Measurements from ENCODE around the gene ANKUB1. TPM values are rescaled to one million over a fixed set of nuclear protein-coding genes. Genes with fewer than 3 reads are reported as not detected.
"Not testable (repeated sequence)": the region's sequence is repeated elsewhere in the genome, so short reads cannot be mapped to it uniquely, and the experiment has no call there.

ANKUB1 gene
- total RNA-seq, 1 experiment from 2014 or later: not detected

GRCh38 chr3:149838491-149838890, 46.1 kb upstream of the ANKUB1 start:
- H3K27ac ChIP-seq (ENCODE audit: low read depth, low read length); RAD21 ChIA-PET (ENCODE audit: low non-redundant PET in 1 of 2, low total read pairs in 2 of 2, uncharacterized antibody in 2 of 2, unreplicated experiment in 2 of 2); H3K4me3 ChIP-seq (replicated peaks in 1 of 2; ENCODE audit: low read depth in 1 of 2, low read length in 2 of 2); H3K4me1 ChIP-seq (ENCODE audit: control insufficient read depth in 1 of 2, insufficient read depth in 2 of 2, low read length in 2 of 2); H3K9me2 ChIP-seq (ENCODE audit: insufficient read depth); ATAC-seq; H2AFZ ChIP-seq (ENCODE audit: low read depth, low read length, poor library complexity, severe bottlenecking); H4K20me1 ChIP-seq (ENCODE audit: insufficient read depth); H3K4me2 ChIP-seq (ENCODE audit: low read length); BruUV-seq (replicated peaks); H3K36me3 ChIP-seq (ENCODE audit: control insufficient read depth in 1 of 2, insufficient read depth in 2 of 2, low read length in 2 of 2); H3K27me3 ChIP-seq (ENCODE audit: insufficient read depth, low read length); POLR2A ChIA-PET; DNase-seq (ENCODE audit: low read depth, low spot score); CTCF ChIA-PET; intact Hi-C loops (cut with micrococcal nuclease); H3K9ac ChIP-seq (ENCODE audit: low read length): not testable (repeated sequence)
- Histone ChIP-seq H3K9me3 (ENCODE audit: control insufficient read depth in 1 of 2, insufficient read depth in 1 of 2, low read depth in 1 of 2, low read length in 2 of 2) (peaks cover 7 to 14% of the 10 kb centered on the region in 2 experiments; a peak in 2 of 4 replicates), H3K79me2 (ENCODE audit: insufficient read depth, low read length) (peaks cover 61% of the 10 kb centered on the region)

GRCh38 chr3:149833241-149833640, 40.9 kb upstream of the ANKUB1 start:
- H3K36me3 ChIP-seq (ENCODE audit: control insufficient read depth in 1 of 2, insufficient read depth in 2 of 2, low read length in 2 of 2): 0 out of 4 replicates have a peak, but pooled peaks cover 0 to 3% of the 10 kb centered on the region in 2 experiments
- no peak overlapping the region for H2AFZ ChIP-seq (ENCODE audit: low read depth, low read length, poor library complexity, severe bottlenecking)
- no peak overlapping the region for H3K9ac ChIP-seq (ENCODE audit: low read length)
- ChIA-PET POLR2A (no interaction called here), CTCF (no interaction called here), RAD21 (ENCODE audit: low non-redundant PET in 1 of 2, low total read pairs in 2 of 2, uncharacterized antibody in 2 of 2, unreplicated experiment in 2 of 2) (no interaction called here)
- intact Hi-C loops (cut with micrococcal nuclease): no loop called here
- H3K9me3 ChIP-seq (ENCODE audit: control insufficient read depth in 1 of 2, insufficient read depth in 1 of 2, low read depth in 1 of 2, low read length in 2 of 2): peaks cover 20 to 24% of the 10 kb centered on the region in 2 experiments; a peak in 3 of 4 replicates
- H3K4me1 ChIP-seq (ENCODE audit: control insufficient read depth in 1 of 2, insufficient read depth in 2 of 2, low read length in 2 of 2): no peaks in the 10 kb centered on the region
- no peaks in the 10 kb centered on the region for H3K9me2 ChIP-seq (ENCODE audit: insufficient read depth)
- H3K79me2 ChIP-seq (ENCODE audit: insufficient read depth, low read length): peaks cover 71% of the 10 kb centered on the region
- TF ChIP-seq ATF3 (IDR thresholded peaks at IDR 0.05): no peak
- TF ChIP-seq POLR2A (IDR thresholded peaks at IDR 0.05; ENCODE audit: borderline replicate concordance, extremely low read depth, insufficient read depth, insufficient read length): no peak
- no peak for ATAC-seq
- no peak overlapping the region for H3K4me3 ChIP-seq (replicated peaks in 1 of 2; ENCODE audit: low read depth in 1 of 2, low read length in 2 of 2)
- no peak overlapping the region for H3K27ac ChIP-seq (ENCODE audit: low read depth, low read length)
- H3K4me2 ChIP-seq (ENCODE audit: low read length): no peak overlapping the region
- H3K27me3 ChIP-seq (ENCODE audit: insufficient read depth, low read length): no peaks in the 10 kb centered on the region
- BruUV-seq (replicated peaks): no TSS peak
- no peaks in the 10 kb centered on the region for H4K20me1 ChIP-seq (ENCODE audit: insufficient read depth)
- DNase-seq (ENCODE audit: low read depth, low spot score): no peak

DNA sequence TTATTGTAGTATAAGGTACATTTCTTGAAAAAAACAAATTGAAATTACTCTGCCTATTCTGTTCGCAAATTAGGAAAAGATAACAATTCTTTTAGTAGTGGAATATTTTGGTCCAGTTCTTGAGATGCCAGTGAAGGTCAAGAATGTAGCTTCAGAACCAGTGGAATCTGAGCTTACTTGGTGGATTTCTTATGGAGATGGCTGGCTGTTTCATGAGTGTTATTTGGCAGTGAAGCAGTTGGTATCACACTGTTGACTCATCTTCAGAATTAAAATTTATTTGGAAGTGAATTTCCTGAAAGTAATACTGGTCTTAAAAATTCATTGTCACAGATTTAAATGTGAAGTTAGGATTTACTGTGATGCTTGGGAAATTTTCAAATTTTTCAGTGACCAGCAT, 39.7 kb upstream of the ANKUB1 start:
- no peak for ATAC-seq
- Histone ChIP-seq H4K20me1 (ENCODE audit: insufficient read depth) (no peaks in the 10 kb centered on the region), H2AFZ (ENCODE audit: low read depth, low read length, poor library complexity, severe bottlenecking) (no peak overlapping the region), H3K27ac (ENCODE audit: low read depth, low read length) (no peak overlapping the region), H3K27me3 (ENCODE audit: insufficient read depth, low read length) (no peaks in the 10 kb centered on the region), H3K4me3 (replicated peaks in 1 of 2; ENCODE audit: low read depth in 1 of 2, low read length in 2 of 2) (no peak overlapping the region), H3K4me1 (ENCODE audit: control insufficient read depth in 1 of 2, insufficient read depth in 2 of 2, low read length in 2 of 2) (no peaks in the 10 kb centered on the region), H3K9me2 (ENCODE audit: insufficient read depth) (no peaks in the 10 kb centered on the region), H3K9ac (ENCODE audit: low read length) (no peak overlapping the region), H3K36me3 (ENCODE audit: control insufficient read depth in 1 of 2, insufficient read depth in 2 of 2, low read length in 2 of 2) (0 out of 4 replicates have a peak, but pooled peaks cover 0 to 3% of the 10 kb centered on the region in 2 experiments), H3K9me3 (ENCODE audit: control insufficient read depth in 1 of 2, insufficient read depth in 1 of 2, low read depth in 1 of 2, low read length in 2 of 2) (peaks cover 20 to 21% of the 10 kb centered on the region in 2 experiments; a peak in 3 of 4 replicates), H3K79me2 (ENCODE audit: insufficient read depth, low read length) (peaks cover 79% of the 10 kb centered on the region), H3K4me2 (ENCODE audit: low read length) (no peak overlapping the region)
- intact Hi-C loops (cut with micrococcal nuclease): no loop called here
- no peak for DNase-seq (ENCODE audit: low read depth, low spot score)
- CTCF ChIA-PET: no interaction called here
- POLR2A ChIA-PET: no interaction called here
- RAD21 ChIA-PET (ENCODE audit: low non-redundant PET in 1 of 2, low total read pairs in 2 of 2, uncharacterized antibody in 2 of 2, unreplicated experiment in 2 of 2): no interaction called here
- no TSS peak for BruUV-seq (replicated peaks)
- no peak for TF ChIP-seq EZH2phosphoT487 (IDR thresholded peaks at IDR 0.05; ENCODE audit: borderline replicate concordance)
- TF ChIP-seq EGR1 (IDR thresholded peaks at IDR 0.05; ENCODE audit: low read depth): no peak
- no peak for TF ChIP-seq SP1 (IDR thresholded peaks at IDR 0.05; ENCODE audit: low read depth)
- TF ChIP-seq SIN3A (IDR thresholded peaks at IDR 0.05; ENCODE audit: low read depth): no peak
- no peak for TF ChIP-seq FOSL1 (IDR thresholded peaks at IDR 0.05; ENCODE audit: low read depth)
- no peak for TF ChIP-seq CBX3 (IDR thresholded peaks at IDR 0.05; ENCODE audit: low read depth)
- no peak for TF ChIP-seq ZNF274 (IDR thresholded peaks at IDR 0.05; ENCODE audit: low read depth, low read length)
- TF ChIP-seq TCF7L2 (IDR thresholded peaks at IDR 0.05; ENCODE audit: borderline replicate concordance, extremely low read depth, insufficient read depth, insufficient read length): no peak
- TF ChIP-seq ZFX (IDR thresholded peaks at IDR 0.05): no peak
- no peak for TF ChIP-seq ELF1 (IDR thresholded peaks at IDR 0.05; ENCODE audit: borderline replicate concordance, low read depth)
- TF ChIP-seq CEBPB (IDR thresholded peaks at IDR 0.05; ENCODE audit: low read depth): no peak
- no peak for TF ChIP-seq CTCF (IDR thresholded peaks at IDR 0.05 in 2 of 3, conservative IDR thresholded peaks at IDR 0.05 in 1 of 3; ENCODE audit: borderline replicate concordance in 1 of 3, insufficient read depth in 1 of 3, low read depth in 2 of 3, low read length in 2 of 3)

Measured in HCT116 (cell line).